Fibroblast of lung (primary cell): ENCODE results near the gene CGNL1. TPM values are rescaled to one million over a fixed set of nuclear protein-coding genes. Genes with fewer than 3 reads are reported as not detected.

Experiments used
- DNase-seq, 2 donors: peaks; one replicate each; pipeline versions ENCODE4 v3.0.0 to v3.0.0-alpha.2; 2010; ENCODE audit warnings: low read depth in 2 of 2
- H2AFZ ChIP-seq: 2 replicates; pipeline ENCODE4 v1.5.1; 2012; ENCODE audit warnings: low read length, control low read depth, inconsistent platforms
- H3K27ac ChIP-seq: 2 replicates; pipeline ENCODE4 v1.5.1; 2011; ENCODE audit warnings: low read length, control low read depth; ENCODE audit not compliant: insufficient read depth
- H3K27me3 ChIP-seq: 2 replicates; pipeline ENCODE4 v1.5.1; 2011; ENCODE audit warnings: mild to moderate bottlenecking, low read length; ENCODE audit not compliant: control insufficient read depth, insufficient read depth
- H3K36me3 ChIP-seq: 2 replicates; pipeline ENCODE4 v1.5.1; 2011; ENCODE audit warnings: low read length; ENCODE audit not compliant: control insufficient read depth, insufficient read depth
- H3K4me1 ChIP-seq: 2 replicates; pipeline ENCODE4 v1.5.1; 2011; ENCODE audit warnings: low read length; ENCODE audit not compliant: control insufficient read depth, insufficient read depth; ENCODE audit errors: extremely low read depth
- H3K4me2 ChIP-seq: 2 replicates; pipeline ENCODE4 v1.5.1; 2011; ENCODE audit warnings: low read length, control low read depth; ENCODE audit not compliant: insufficient read depth; ENCODE audit errors: extremely low read depth
- H3K4me3 ChIP-seq, 4 experiments: fragments of 200-600 bp in 1 of 4; sonication (generic) in 1 of 4; replicated peaks in 1 of 4; 2 replicates each; pipeline ENCODE4 v1.5.1; 2011 to 2016; ENCODE audit warnings: low read length in 4 of 4, low read depth in 3 of 4, mild to moderate bottlenecking in 3 of 4, control low read depth in 2 of 4, inconsistent platforms in 1 of 4, mixed read lengths in 1 of 4; ENCODE audit not compliant: insufficient read depth in 1 of 4; ENCODE audit errors: control extremely low read depth in 1 of 4
- H3K79me2 ChIP-seq: 2 replicates; pipeline ENCODE4 v1.5.1; 2012; ENCODE audit warnings: mild to moderate bottlenecking, low read length, inconsistent platforms; ENCODE audit not compliant: control insufficient read depth, insufficient read depth
- H3K9ac ChIP-seq: 2 replicates; pipeline ENCODE4 v1.5.1; 2011; ENCODE audit warnings: mild to moderate bottlenecking, low read length, control low read depth; ENCODE audit not compliant: insufficient read depth
- H3K9me3 ChIP-seq: 2 replicates; pipeline ENCODE4 v1.5.1; 2012; ENCODE audit warnings: low read depth, low read length; ENCODE audit not compliant: control insufficient read depth, insufficient read depth
- H4K20me1 ChIP-seq: 2 replicates; pipeline ENCODE4 v1.5.1; 2011; ENCODE audit warnings: low read length; ENCODE audit not compliant: control insufficient read depth, insufficient read depth; ENCODE audit errors: extremely low read depth
- CTCF ChIP-seq, 2 donors: IDR thresholded peaks in 1 of 2; conservative IDR thresholded peaks in 1 of 2; 1 replicate in 1 of 2; 2 replicates in 1 of 2; pipeline ENCODE4 v1.5.1; 2011 to 2012; ENCODE audit warnings: low read length in 2 of 2, control low read depth in 1 of 2, inconsistent platforms in 1 of 2, low read depth in 1 of 2, mild to moderate bottlenecking in 1 of 2
- EZH2 ChIP-seq: IDR thresholded peaks from 2 replicates; pipeline ENCODE4 v1.5.1; 2012; ENCODE audit warnings: low read length, control low read depth, mild to moderate bottlenecking; ENCODE audit errors: missing control alignments
- polyA plus RNA-seq, 2 donors: library from polyadenylated mRNA; depleted of rRNA in 1 of 2; stranded (reverse) in 1 of 2; unstranded in 1 of 2; fragments of >200 nt; gene quantifications; 2 replicates each; pipeline ENCODE4 v1.2.1, GENCODE V29; 2011 to 2012; ENCODE audit warnings: missing spikeins in 1 of 2
- total RNA-seq: library from RNA; depleted of rRNA; stranded (reverse); fragments of >200 nt; gene quantifications from 2 replicates; pipeline ENCODE4 v1.2.1, GENCODE V29; 2014

The CGNL1 gene
- total and polyA plus RNA-seq, 2 donors (not counting 1 experiment from before 2014, with no cell fraction given) = 0.18 to 6.1 TPM

DNA sequence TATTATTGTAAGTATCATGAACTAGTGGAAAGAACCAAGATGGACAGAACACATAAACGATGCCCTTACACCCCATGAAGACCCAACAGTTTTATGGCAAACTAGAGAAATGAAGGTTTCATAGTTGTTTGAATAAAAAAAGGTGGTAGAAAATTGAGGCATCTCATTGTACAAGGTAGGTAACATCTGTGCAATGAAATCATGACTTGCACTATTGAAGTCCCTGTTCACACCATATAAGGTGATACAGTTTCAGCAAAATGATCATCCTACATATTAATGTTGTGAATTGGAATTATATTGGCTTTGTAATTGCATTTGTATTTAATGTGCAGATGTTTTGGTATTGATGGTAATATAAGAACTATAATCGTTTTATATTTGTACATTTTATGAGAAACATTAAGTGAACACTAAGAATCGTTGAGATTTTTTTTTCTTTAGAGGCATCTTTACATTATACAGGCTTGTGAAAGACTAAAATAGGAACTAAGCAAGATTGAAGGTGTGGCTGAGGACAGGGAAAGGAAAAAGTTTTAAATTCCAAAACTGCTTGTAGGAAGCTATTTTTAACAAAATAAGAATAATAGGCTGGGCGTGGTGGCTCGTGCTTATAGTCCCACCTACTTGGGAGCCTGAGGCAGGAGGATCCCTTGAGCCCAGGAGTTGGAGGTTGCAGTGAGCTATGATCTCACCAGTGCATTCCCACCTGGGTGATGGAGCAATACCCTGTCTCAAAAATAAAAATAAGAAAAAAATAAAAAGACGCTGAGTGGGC, 48.5 kb downstream of the CGNL1 start:
- Histone ChIP-seq H3K4me2 (no peak overlapping the region), H3K9me3 (no peaks in the 10 kb centered on the region), H3K79me2 (no peaks in the 10 kb centered on the region), H2AFZ (no peak overlapping the region), H4K20me1 (no peaks in the 10 kb centered on the region), H3K4me1 (no peaks in the 10 kb centered on the region), H3K9ac (no peak overlapping the region), H3K27ac (no peak overlapping the region), H3K27me3 (no peaks in the 10 kb centered on the region), H3K4me3 (no peak overlapping the region), H3K36me3 (no peaks in the 10 kb centered on the region)
- DNase-seq = no peak
- TF ChIP-seq CTCF (conservative IDR thresholded peaks at IDR 0.05 in 1 of 2, IDR thresholded peaks at IDR 0.05 in 1 of 2; ENCODE audit: low read depth in 1 of 2, low read length in 2 of 2) = no peak
- TF ChIP-seq EZH2 = no peak

DNA sequence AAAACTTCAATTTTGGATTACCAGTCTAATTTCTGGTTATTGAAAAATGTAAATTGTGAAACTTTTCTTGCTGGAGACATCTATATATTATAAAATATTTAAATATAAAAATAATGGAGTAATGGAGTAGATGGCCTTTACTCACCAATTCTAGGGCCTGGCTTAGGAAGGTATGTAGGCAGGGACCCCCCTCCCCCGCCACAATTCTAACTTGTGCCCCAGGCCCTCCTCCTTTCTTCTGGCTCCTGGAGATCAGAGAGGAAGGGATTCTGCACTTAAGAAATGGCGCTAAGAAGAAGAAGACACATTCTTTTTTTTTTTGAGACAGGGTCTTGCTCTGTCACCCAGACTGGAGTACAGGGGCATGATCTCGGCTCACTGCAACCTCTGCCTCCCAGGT, 49.5 kb downstream of the CGNL1 start:
- H3K9me3 ChIP-seq = no peaks in the 10 kb centered on the region
- H3K27ac ChIP-seq = no peak overlapping the region
- H2AFZ ChIP-seq = no peak overlapping the region
- H3K4me3 ChIP-seq = no peak overlapping the region
- no peaks in the 10 kb centered on the region for H3K79me2 ChIP-seq
- H3K9ac ChIP-seq = no peak overlapping the region
- no peak overlapping the region for H3K4me2 ChIP-seq
- no peak for TF ChIP-seq EZH2
- no peak for TF ChIP-seq CTCF (conservative IDR thresholded peaks at IDR 0.05 in 1 of 2, IDR thresholded peaks at IDR 0.05 in 1 of 2; ENCODE audit: low read depth in 1 of 2, low read length in 2 of 2)
- H3K36me3 ChIP-seq = no peaks in the 10 kb centered on the region
- no peaks in the 10 kb centered on the region for H3K27me3 ChIP-seq
- no peaks in the 10 kb centered on the region for H4K20me1 ChIP-seq
- no peaks in the 10 kb centered on the region for H3K4me1 ChIP-seq
- no peak for DNase-seq

- no peaks in the 10 kb centered on the region for H3K79me2 ChIP-seq
- H4K20me1 ChIP-seq = no peaks in the 10 kb centered on the region
- H3K36me3 ChIP-seq = no peaks in the 10 kb centered on the region
- no peak for TF ChIP-seq CTCF (conservative IDR thresholded peaks at IDR 0.05 in 1 of 2, IDR thresholded peaks at IDR 0.05 in 1 of 2; ENCODE audit: low read depth in 1 of 2, low read length in 2 of 2)
- no peak for TF ChIP-seq EZH2
- H3K9me3 ChIP-seq = no peaks in the 10 kb centered on the region
- no peak overlapping the region for H3K4me2 ChIP-seq
- H3K9ac ChIP-seq = no peak overlapping the region
- no peak overlapping the region for H2AFZ ChIP-seq
- H3K27me3 ChIP-seq = no peaks in the 10 kb centered on the region
- H3K4me1 ChIP-seq = no peaks in the 10 kb centered on the region
- H3K4me3 ChIP-seq = no peak overlapping the region
- peak; percentile 25 to 44 for DNase-seq
- no peak overlapping the region for H3K27ac ChIP-seq
Observed at GRCh38 chr15:57427367-57427821, 51.1 kb downstream of the CGNL1 start.
